Breast epithelium (tissue), 3 donors: ENCODE measurements around the gene OPCML.

Experiments
- CTCF ChIP-seq, 3 donors: fragments of 450-650 bp; IDR thresholded peaks; one replicate each; pipeline ENCODE4 v1.5.1; 2016 to 2017; ENCODE audit warnings: antibody characterized with exemption in 3 of 3, mild to moderate bottlenecking in 3 of 3, moderate library complexity in 3 of 3
- POLR2A ChIP-seq: fragments of 450-650 bp; IDR thresholded peaks from one replicate; pipeline ENCODE4 v1.6.1; 2016; ENCODE audit warnings: antibody characterized with exemption, mild to moderate bottlenecking, moderate library complexity
- POLR2AphosphoS5 ChIP-seq, 3 donors: sonication (generic); formaldehyde crosslinking; IDR thresholded peaks; one replicate each; pipeline ENCODE4 v1.6.1; 2017; ENCODE audit warnings: antibody characterized with exemption in 3 of 3

GRCh38 chr11:133547808-133548494 is 15.7 kb upstream of the OPCML start:
- TF ChIP-seq CTCF (IDR thresholded peaks at IDR 0.05) (no peak), POLR2A (no peak), POLR2AphosphoS5 (IDR thresholded peaks at IDR 0.05) (no peak)
